ENCODE data around the gene TRIM8.

TRIM8 gene

GRCh38 chr10:102616066-102616770, 28.1 kb upstream of the TRIM8 start:
- no peak for DNase-seq (ENCODE audit: low read depth in 2 of 2)

DNA sequence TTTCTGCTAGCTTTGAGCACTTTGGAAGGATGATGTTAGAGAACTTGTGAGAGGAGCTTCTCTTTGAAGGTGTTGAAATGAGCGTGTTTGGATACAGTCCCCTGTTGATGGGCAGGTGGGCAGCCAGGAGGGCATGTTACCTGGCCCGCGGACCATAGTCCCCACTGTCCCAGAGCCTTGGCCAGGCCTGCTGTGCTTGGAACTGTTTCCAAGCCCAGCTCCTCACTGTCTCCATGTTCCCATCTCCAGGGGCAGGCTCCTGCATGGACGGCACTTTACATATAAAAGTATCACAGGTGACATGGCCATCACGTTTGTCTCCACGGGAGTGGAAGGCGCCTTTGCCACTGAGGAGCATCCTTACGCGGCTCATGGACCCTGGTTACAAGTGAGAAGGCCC, 27.2 kb upstream of the TRIM8 start:
- no peak for DNase-seq (ENCODE audit: low read depth in 2 of 2)

DNA sequence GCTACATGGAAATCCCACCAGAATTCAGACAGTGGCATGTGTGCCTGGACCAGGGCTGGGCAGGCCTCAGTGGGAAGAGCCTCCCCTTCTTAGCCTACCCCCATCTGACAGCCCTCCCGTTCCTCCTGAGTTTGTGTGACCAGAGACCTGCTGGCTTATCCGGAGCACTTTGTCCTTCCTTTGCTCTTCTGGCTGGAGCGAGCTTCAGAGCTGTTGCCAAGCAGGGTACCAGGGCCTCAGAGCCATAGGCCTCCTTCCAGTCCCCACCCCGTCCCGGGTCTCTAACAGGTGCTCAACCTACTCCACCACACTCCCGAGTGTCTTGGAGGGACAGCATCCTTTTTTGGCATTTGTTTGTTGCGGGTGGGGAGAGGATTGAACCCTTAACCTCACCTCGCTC, 26.5 kb upstream of the TRIM8 start:
- no peak for DNase-seq (ENCODE audit: low read depth in 2 of 2)

GRCh38 chr10:102619281-102619981, 24.8 kb upstream of the TRIM8 start:
- DNase-seq (ENCODE audit: low read depth in 2 of 2): no peak

GRCh38 chr10:102620138-102620590, 24.1 kb upstream of the TRIM8 start:
- DNase-seq (ENCODE audit: low read depth in 2 of 2): no peak

DNA sequence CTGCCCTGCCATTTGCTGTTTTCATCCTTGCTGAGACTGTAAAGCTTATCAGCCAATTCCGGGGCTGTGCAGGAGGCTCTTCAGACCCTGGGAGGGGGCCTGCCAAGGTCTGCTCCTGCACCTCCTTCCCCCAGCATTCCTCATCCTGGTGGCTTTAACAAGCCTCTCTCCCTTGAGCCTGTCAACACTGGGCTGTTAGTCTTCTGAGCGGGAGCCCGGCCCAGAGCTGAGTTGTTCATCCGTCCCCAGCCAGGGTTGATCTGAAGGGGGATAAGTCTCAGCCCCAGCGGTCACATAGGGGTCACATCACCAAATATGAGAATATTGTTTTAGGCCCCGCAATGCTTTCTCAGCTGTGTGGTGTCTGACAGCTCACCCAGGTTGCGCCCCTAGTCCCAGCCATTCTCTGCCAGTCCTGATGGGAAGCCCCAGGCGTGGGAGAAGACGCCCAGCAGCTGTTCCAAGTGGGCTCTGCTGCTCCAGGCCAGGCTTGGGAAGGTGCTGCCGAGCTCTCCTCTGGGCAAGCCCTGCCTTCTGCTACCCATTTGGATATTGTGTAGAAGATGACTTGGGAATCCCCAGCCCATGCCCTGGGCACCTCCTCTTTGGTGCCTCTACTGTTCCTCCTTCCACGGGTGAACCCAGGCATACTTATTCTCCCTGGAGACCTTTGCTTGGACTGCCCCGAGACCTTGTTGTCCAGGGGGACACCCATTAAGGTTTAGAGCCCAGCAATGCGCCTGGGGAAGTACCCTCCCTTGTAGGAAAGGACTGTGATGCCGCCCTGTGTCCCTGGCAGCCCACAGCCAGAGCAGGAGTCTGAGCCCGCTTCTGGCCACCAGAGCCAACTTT, 23.5 kb upstream of the TRIM8 start:
- no peak for DNase-seq (ENCODE audit: low read depth in 2 of 2)

- no peak for DNase-seq (ENCODE audit: low read depth in 2 of 2)
Observed at GRCh38 chr10:102621443-102622325, 22.6 kb upstream of the TRIM8 start.

DNA sequence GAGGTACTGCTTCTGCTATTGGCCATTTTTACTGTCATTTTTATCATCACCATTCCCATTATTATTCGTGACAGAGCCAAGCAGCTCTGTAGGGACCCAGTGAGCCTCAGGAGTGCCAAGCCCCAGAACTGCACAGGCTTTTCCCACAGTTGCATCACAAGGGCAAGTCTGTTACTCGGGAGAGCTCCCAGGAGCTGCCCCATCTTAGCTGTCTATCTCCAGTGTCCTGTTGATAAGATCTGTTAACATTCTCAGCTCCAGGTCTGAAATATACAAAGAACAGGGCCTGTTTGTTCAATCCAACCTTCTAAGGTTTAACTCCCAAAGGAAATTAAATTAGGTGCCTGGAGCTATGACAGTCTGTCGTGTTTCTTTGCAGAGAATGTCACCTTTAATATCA, 20.2 kb upstream of the TRIM8 start:
- no peak for DNase-seq (ENCODE audit: low read depth in 2 of 2)

DNA sequence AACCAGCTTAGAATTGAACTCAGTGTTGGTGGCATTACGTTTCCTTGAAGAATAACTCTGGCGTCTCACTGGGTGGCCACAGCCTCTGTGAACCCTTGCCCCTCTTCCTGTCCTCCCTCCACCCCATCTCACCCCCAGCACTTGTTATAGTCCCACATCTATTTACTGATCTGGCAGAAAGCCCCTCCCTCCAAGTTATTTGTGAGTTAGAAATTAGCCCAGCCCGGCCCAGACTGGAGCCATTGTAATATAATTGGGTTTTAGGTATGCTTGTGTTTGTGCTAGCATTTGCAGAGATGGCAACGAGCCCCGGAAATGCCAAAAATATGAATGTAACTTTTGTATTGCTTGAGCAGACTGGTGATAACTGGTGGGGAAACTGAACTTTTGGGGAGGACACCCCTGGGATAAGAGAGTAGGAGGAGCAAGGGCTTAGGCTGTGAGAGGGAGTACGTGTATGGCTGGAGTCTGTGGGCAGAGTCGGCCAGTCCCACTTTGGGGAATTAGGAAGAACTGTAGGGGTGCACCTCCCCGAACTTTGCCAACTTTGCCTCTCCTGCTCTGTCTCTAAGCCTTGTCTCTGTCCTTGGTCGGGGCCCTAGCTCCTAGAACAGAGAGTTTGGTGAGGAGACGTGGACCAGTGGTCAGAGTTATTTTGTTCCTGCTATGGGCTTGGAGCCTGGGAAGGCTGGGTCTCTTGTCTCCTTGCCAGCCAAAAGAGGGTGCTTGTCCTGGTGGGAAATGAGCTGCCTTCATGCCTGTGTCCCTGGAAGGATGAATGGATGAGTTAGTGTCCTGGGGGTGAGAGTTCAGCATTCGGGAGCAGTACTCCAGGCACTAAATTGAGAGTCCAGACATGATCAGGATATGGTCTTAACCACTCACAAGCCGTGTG, 19.3 kb upstream of the TRIM8 start:
- no peak for DNase-seq (ENCODE audit: low read depth in 2 of 2)

DNA sequence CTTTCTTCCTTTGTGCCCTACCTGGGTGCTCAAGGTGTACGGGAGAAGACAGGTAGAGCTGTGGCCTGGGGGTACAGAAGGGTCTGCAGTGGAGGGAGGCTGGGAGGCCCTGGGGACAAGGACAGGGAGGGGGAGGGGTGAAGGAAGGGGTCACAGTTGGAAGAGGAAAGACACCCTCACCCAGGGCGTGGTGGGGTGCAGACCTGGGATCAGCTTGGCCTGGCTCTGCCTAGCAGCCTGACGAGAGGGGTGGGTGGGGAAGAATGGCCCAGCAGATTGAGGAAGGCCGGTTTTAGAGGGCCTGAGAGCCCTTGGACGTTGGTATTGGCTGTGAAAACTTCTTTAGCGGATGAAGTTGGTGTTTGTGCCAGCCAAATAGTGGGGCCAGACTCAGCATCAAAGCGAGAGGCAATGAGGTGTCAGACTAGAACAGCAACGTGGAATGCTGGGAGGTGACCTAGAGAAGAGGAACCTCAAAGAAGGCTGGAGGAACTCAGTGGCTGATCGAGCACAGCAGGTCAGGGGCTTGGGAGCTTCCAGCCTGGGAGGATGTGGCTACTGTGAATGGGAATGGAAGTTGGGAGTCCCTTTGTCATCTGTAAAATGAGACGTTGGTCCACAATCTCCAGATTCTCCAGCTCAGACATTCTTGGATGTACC, 18.1 kb upstream of the TRIM8 start:
- no peak for DNase-seq (ENCODE audit: low read depth in 2 of 2)

DNA sequence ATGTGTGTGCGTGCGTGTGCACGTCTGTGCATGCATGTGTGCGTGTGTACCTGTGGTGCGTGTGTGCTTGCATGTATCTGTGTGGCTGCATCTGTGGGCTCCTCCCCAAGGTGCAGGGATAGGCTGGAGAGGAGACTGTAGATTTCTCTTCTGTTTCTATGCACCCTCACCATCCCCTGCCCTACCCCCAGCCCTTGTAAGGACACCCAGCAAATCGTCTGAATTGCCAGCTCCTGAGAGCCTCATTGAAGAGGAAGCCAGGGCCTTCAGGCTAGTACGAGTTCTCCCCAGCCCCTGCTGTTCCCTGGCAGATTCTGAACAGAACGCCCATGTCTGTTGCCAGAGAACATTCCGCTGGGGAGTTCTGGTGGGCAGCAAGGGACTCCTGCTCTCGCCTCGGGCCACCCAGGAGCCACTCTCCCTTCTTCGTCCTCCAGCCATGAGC, 17.0 kb upstream of the TRIM8 start:
- no peak for DNase-seq (ENCODE audit: low read depth in 2 of 2)

DNA sequence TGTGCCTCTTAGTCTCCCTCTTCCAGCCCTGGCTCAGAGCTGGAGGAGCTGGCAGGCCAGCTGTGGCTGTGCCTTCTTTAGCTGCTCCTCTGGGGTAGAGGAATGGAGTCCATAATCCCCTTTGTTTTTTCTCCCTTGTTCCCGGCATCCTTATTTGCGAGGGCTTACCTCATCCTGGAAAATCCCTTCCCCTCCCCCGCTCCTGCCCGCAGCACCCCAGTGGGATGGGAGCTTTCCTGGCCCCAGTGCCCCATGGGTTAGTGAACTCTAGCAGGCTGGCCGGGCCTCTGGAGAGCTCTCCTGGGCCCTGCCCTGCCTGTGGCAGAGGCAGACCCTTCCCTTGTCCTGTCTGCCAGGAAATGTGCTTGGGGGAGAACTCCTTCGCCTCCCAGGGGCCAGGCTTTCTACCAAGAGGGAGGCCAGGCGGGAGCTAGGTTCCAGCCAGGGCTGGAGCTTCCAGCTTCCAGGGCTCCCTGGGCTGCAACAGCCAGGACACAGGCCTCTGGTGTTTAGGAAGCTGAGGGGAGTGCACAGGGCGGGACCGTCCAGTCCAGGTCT, 16.5 kb upstream of the TRIM8 start:
- no peak for DNase-seq (ENCODE audit: low read depth in 2 of 2)

- no peak for DNase-seq (ENCODE audit: low read depth in 2 of 2)
Observed at GRCh38 chr10:102628451-102628911, 15.8 kb upstream of the TRIM8 start.

DNA sequence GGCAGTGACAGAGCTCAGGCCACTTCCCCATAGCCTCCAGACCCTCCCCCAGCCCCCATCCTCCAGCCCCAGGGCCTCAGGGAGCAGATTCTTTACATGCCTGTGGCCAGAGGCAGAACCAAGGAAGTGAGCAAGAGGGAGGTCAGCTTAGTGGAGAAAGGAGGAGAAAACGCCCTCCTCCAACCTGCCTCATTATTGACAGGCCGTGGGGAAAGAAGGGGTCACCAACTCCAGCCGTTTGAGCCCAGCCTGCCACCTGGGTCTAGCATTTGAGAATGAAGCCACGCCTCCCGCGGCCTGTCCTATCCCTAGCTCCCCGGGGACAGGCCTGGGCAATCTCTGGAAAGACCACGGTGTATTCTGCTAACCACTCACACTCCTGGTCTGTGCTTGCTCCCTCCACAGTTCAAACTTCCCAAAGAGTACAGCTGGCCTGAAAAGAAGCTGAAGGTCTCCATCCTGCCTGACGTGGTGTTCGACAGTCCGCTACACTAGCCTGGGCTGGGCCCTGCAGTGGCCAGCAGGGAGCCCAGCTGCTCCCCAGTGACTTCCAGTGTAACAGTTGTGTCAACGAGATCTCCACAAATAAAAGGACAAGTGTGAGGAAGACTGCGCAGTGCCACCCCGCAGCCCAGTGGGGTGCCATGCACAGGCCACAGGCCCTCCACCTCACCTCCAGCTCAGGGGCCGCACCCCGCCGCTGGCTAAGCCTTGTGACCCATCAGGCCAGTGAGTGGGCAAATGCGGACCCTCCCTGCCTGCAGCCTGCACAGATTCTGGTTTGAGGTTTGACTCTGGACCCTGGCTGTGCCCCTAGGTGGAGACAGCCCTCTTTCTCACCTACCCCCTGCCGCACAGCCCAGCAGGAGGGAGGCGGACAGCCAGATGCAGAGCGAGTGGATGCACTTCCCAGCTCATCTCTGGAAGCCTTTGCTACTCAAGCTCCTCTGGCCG, 14.3 kb upstream of the TRIM8 start:
- DNase-seq (ENCODE audit: low read depth in 2 of 2): no peak

- no peak for DNase-seq (ENCODE audit: low read depth in 2 of 2)
Observed at GRCh38 chr10:102630663-102631062, 13.6 kb upstream of the TRIM8 start.

DNA sequence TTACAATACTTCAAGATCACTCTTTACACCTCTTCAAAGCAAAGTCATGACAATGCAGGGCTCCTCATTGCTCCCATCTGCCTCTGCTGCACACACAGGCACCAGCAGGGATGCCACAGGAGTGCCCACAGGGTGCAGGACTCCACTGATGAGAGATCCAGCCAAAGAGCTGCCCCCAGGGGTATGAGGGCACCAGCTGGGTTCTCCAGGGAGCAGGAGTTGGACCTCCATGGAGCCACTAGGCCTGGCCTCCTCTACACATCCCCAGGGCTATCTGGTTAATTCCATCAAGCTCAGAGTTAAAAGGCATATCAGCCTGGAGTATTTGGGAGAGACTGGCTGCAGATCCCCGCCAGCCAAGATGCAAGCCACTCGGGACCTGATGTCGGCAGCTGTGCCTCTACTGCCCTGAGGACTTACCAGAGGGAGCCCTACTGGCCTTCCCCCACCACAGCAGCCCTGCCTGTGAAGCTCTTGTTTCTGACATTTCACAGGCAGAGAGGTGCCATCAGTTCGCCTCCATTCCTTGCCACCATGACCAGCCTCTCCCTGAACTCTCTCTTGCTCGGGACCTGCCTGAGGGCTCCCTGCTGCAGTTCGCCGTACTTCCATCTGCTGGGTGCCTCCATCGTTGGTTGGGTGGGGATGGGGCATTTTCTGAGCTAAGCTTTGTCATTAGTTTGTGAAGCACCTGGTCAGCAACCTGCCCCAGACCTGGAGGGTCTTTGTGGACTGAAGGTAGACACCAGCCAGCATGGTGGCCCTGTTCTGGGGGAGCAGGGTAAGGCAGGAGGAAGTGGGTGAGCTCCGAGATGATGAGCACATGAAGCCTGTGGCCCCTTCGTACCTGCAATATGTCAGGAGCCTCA, 12.5 kb upstream of the TRIM8 start:
- DNase-seq (ENCODE audit: low read depth in 2 of 2): no peak

GRCh38 chr10:102632394-102633111, 11.7 kb upstream of the TRIM8 start:
- DNase-seq (ENCODE audit: low read depth in 2 of 2): no peak
